PC-3 (cell line): ENCODE data around the gene UBA5.

Source experiments
- CTCF ChIP-seq: fragments of 300-600 bp; sonication (generic); conservative IDR thresholded peaks from 2 replicates; pipeline ENCODE4 v1.5.1; 2017; ENCODE audit warnings: antibody characterized with exemption, low read depth, mild to moderate bottlenecking, low read length
- EZH2phosphoT487 ChIP-seq: fragments of 300-600 bp; sonication (generic); IDR thresholded peaks from 2 replicates; pipeline ENCODE4 v1.6.1; 2018; ENCODE audit warnings: mild to moderate bottlenecking, antibody characterized with exemption, low read length, borderline replicate concordance

- TF ChIP-seq CTCF (no peak), EZH2phosphoT487 (no peak)
Measured at GRCh38 chr3:132652640-132653270, 7.4 kb upstream of the UBA5 start.
